Measurements from ENCODE around the gene KIF16B. TPM values are rescaled to one million over a fixed set of nuclear protein-coding genes. Genes with fewer than 3 reads are reported as not detected.

Gene KIF16B
- total and polyA plus RNA-seq, 2 of the 8 experiments (the other 6 are each of a cell fraction or from before 2014, with no cell fraction given), result 3.0 to 9.2 TPM

DNA sequence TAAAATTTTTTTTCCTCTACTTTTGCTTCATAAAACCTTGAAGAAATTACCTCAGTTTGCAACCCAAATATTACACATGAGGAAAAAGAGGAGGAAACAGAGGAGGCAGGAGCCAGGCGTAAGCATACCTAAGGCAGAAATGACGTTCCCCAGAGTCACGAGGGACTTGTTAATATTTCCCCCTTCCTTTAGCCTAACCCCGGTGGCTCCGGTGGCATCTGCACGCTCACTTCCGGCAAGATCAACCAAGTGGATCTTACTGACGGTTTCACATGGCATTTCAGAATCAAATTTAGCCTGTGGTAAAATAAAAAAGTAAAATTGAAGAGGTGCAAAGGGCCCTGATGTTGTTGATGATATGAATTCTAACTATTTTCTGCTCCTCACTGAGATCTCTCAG, 67.4 kb downstream of the KIF16B start:
- H3K4ac ChIP-seq (replicated peaks; ENCODE audit: insufficient read length, low read depth, low read length), result no peak overlapping the region
- H3K4me1 ChIP-seq (replicated peaks in 1 of 4; ENCODE audit: control insufficient read depth in 3 of 4, insufficient read depth in 4 of 4, low read length in 3 of 4), result no peaks in the 10 kb centered on the region
- no peak overlapping the region for H3K9ac ChIP-seq (replicated peaks in 1 of 4; ENCODE audit: extremely low read depth in 1 of 4, low read depth in 3 of 4, low read length in 3 of 4)
- TF ChIP-seq, protein P1, sequence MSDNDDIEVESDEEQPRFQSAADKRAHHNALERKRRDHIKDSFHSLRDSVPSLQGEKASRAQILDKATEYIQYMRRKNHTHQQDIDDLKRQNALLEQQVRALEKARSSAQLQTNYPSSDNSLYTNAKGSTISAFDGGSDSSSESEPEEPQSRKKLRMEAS (IDR thresholded peaks at IDR 0.05), result no peak
- no peak for TF ChIP-seq TAF7 (optimal IDR thresholded peaks at IDR 0.05; ENCODE audit: borderline replicate concordance, low read depth, low read length)
- TF ChIP-seq BCL11A (IDR thresholded peaks at IDR 0.05; ENCODE audit: low read depth in 2 of 2, low read length in 2 of 2), result no peak
- TF ChIP-seq NANOG (IDR thresholded peaks at IDR 0.05; ENCODE audit: insufficient read depth, low read depth, low read length, poor library complexity, severe bottlenecking), result no peak
- TF ChIP-seq SP2 (IDR thresholded peaks at IDR 0.05; ENCODE audit: low read length), result no peak
- no peak for TF ChIP-seq CBX8 (IDR thresholded peaks at IDR 0.05; ENCODE audit: borderline replicate concordance, low read depth, low read length)
- TF ChIP-seq SAP30 (IDR thresholded peaks at IDR 0.05; ENCODE audit: insufficient read depth, insufficient replicate concordance, low read length), result no peak
- TF ChIP-seq RNF2 (IDR thresholded peaks at IDR 0.05; ENCODE audit: borderline replicate concordance, low read depth, low read length, missing control alignments, poor library complexity, severe bottlenecking), result no peak
- no peak overlapping the region for H3K4me2 ChIP-seq (ENCODE audit: insufficient read depth in 1 of 2, low read depth in 2 of 2, low read length in 2 of 2)
- no peaks in the 10 kb centered on the region for H3K23me2 ChIP-seq (ENCODE audit: low read depth, low read length)
- H2BK5ac ChIP-seq (ENCODE audit: low read depth, low read length), result no peak overlapping the region
- H3K27ac ChIP-seq (ENCODE audit: low read depth, low read length), result no peak overlapping the region
- no peak overlapping the region for H4K5ac ChIP-seq (ENCODE audit: insufficient read length, low read depth, low read length)
- DNase-seq (ENCODE audit: low read depth in 1 of 2, low spot score in 2 of 2) (no peak), FAIRE-seq (no peak)
- H3K9me3 ChIP-seq (ENCODE audit: insufficient read depth in 2 of 2, low read depth in 1 of 2, low read length in 1 of 2), result no peaks in the 10 kb centered on the region
- ChIA-PET CTCF (ENCODE audit: partially characterized antibody) (no interaction called here), POLR2A (ENCODE audit: partially characterized antibody) (no interaction called here)
- H3K14ac ChIP-seq (ENCODE audit: insufficient read length), result no peak overlapping the region
- no peak overlapping the region for H2BK20ac ChIP-seq (ENCODE audit: low read length)
- no peak overlapping the region for H2BK15ac ChIP-seq (ENCODE audit: low read length)
- no peak overlapping the region for H3K18ac ChIP-seq (ENCODE audit: extremely low read depth, low read length)
- no peak overlapping the region for H4K91ac ChIP-seq (replicated peaks; ENCODE audit: insufficient read length, low read length)
- 87% methylated on average over 7 of the region's 8 CpGs; no CpG with 5 or more reads in 1 of the 2 experiments for WGBS, 2 experiments (ENCODE audit: extremely low coverage in 1 of 2, insufficient coverage in 1 of 2, insufficient read length in 1 of 2, insufficient replicate concordance in 2 of 2, low coverage in 1 of 2, low lambda C conversion rate in 2 of 2, missing lambda C conversion rate in 1 of 2)
- H2BK12ac ChIP-seq (ENCODE audit: low read depth, low read length), result no peak overlapping the region
- H3K79me1 ChIP-seq (ENCODE audit: low read depth, low read length), result no peaks in the 10 kb centered on the region
- H2BK120ac ChIP-seq (replicated peaks; ENCODE audit: low read depth, low read length), result no peak overlapping the region
- H3K4me3 ChIP-seq (ENCODE audit: extremely low read depth in 1 of 4, insufficient read depth in 2 of 4, low read depth in 3 of 4, low read length in 4 of 4), result no peak overlapping the region
- H4K8ac ChIP-seq (ENCODE audit: extremely low read depth, insufficient read depth, low read length), result no peak overlapping the region
- H3K79me2 ChIP-seq (ENCODE audit: control insufficient read depth in 1 of 2, insufficient read depth in 2 of 2, low read length in 2 of 2), result no peaks in the 10 kb centered on the region
- no peaks in the 10 kb centered on the region for H3K27me3 ChIP-seq (replicated peaks in 1 of 4; ENCODE audit: control insufficient read depth in 3 of 4, extremely low read depth in 1 of 4, insufficient read depth in 3 of 4, low read length in 3 of 4)
- peaks cover 0 to 5% (median 3%) of the 10 kb centered on the region in 4 experiments; a peak in 3 of 8 replicates for H3K36me3 ChIP-seq (ENCODE audit: control insufficient read depth in 2 of 4, insufficient read depth in 4 of 4, low read length in 3 of 4)
- no peak overlapping the region for H2AFZ ChIP-seq (ENCODE audit: low read length)
- no peak overlapping the region for H3K23ac ChIP-seq (ENCODE audit: insufficient read length)
- no peak overlapping the region for H2AK5ac ChIP-seq (ENCODE audit: low read depth, low read length)
- H4K20me1 ChIP-seq (replicated peaks in 1 of 2; ENCODE audit: control insufficient read depth in 1 of 2, insufficient read depth in 2 of 2, low read length in 2 of 2), result no peaks in the 10 kb centered on the region
- H3K56ac ChIP-seq (replicated peaks; ENCODE audit: insufficient read length, low read depth, low read length), result no peak overlapping the region

Data from H1 (cell line).